Activated CD8-positive, alpha-beta T cell treated with anti-CD3 and anti-CD28 coated beads for 36 hours (primary cell): ENCODE measurements around the gene PLEKHA6. TPM values are rescaled to one million over a fixed set of nuclear protein-coding genes. Genes with fewer than 3 reads are reported as not detected.

Experiments
- ATAC-seq: fragments of 200-7000 bp; cut with Tn5 transposase; one replicate; pipeline ENCODE4 v1.10.0; 2021; ENCODE audit warnings: mild to moderate bottlenecking, moderate library complexity
- CTCF ChIA-PET: fragments of 350-600 bp; sonication (Branson Sonifier 250); formaldehyde crosslinking; loops from one replicate; lab custom pipeline; 2021; ENCODE audit warnings: antibody characterized with exemption; lab: Charles Lee
- POLR2A ChIA-PET: fragments of 350-600 bp; sonication (Branson Sonifier 250); formaldehyde crosslinking; loops from one replicate; lab custom pipeline; 2021; ENCODE audit warnings: antibody characterized with exemption; lab: Charles Lee
- DNase-seq: peaks from one replicate; pipeline ENCODE4 v3.0.0-alpha.2; 2020
- H3K27ac Mint-ChIP-seq: one replicate; pipeline ENCODE4 v1.8.0; 2021; ENCODE audit warnings: mild to moderate bottlenecking, mixed read lengths
- H3K27me3 Mint-ChIP-seq: one replicate; pipeline ENCODE4 v1.8.0; 2021; ENCODE audit warnings: mixed read lengths
- H3K36me3 Mint-ChIP-seq: one replicate; pipeline ENCODE4 v1.8.0; 2021; ENCODE audit warnings: low read depth, mixed read lengths
- H3K4me1 Mint-ChIP-seq: one replicate; pipeline ENCODE4 v1.8.0; 2021; ENCODE audit warnings: low read depth, mixed read lengths
- H3K4me3 Mint-ChIP-seq: one replicate; pipeline ENCODE4 v1.8.0; 2021; ENCODE audit warnings: mild to moderate bottlenecking, moderate library complexity, mixed read lengths
- H3K9me3 Mint-ChIP-seq: one replicate; pipeline ENCODE4 v1.8.0; 2021; ENCODE audit warnings: mixed read lengths
- intact Hi-C: fragments of 100-400 bp; cut with micrococcal nuclease; formaldehyde crosslinking; loops from one replicate; pipeline ENCODE4 v1.10.0; 2022
- total RNA-seq, 2 experiments: library from RNA; stranded (reverse); gene quantifications; one replicate each; pipeline ENCODE4 v1.2.3, GENCODE V29; 2021
- TF ChIP-seq, protein P1 (sequence below): fragments of 200-600 bp; IDR thresholded peaks from one replicate; pipeline ENCODE4 v1.8.0; 2022; ENCODE audit warnings: antibody characterized with exemption, mild to moderate bottlenecking

The PLEKHA6 gene
- total RNA-seq, 2 experiments from 2014 or later, result 3.0 to 3.7 TPM

DNA sequence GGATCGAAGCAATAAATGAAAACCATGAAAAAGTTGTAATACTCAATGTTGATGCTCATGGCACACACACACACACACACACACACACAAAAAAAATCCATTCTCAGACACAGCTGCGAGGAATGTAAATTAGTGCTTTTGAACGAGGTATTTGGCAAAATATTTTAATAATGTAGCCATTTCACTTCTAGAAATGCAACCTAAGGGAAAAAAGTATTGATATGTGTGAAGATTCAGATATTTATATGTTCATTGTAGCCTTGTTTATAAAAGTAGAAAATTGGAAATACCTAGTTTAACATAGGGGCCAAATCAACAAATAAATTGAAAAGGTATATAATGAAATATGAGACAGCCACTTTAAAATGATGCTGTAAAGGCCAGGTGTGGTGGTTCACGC lies 3.8 kb downstream of the PLEKHA6 start:
- Mint-ChIP-seq H3K27ac (no peak overlapping the region), H3K9me3 (no peaks in the 10 kb centered on the region), H3K27me3 (peaks cover 7% of the 10 kb centered on the region), H3K36me3 (no peaks in the 10 kb centered on the region), H3K4me3 (no peak overlapping the region), H3K4me1 (peaks cover 14% of the 10 kb centered on the region)
- ATAC-seq (no peak), DNase-seq (no peak)
- TF ChIP-seq, protein P1, sequence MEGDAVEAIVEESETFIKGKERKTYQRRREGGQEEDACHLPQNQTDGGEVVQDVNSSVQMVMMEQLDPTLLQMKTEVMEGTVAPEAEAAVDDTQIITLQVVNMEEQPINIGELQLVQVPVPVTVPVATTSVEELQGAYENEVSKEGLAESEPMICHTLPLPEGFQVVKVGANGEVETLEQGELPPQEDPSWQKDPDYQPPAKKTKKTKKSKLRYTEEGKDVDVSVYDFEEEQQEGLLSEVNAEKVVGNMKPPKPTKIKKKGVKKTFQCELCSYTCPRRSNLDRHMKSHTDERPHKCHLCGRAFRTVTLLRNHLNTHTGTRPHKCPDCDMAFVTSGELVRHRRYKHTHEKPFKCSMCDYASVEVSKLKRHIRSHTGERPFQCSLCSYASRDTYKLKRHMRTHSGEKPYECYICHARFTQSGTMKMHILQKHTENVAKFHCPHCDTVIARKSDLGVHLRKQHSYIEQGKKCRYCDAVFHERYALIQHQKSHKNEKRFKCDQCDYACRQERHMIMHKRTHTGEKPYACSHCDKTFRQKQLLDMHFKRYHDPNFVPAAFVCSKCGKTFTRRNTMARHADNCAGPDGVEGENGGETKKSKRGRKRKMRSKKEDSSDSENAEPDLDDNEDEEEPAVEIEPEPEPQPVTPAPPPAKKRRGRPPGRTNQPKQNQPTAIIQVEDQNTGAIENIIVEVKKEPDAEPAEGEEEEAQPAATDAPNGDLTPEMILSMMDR, result no peak
- intact Hi-C loops, result no loop called here
- ChIA-PET POLR2A (no interaction called here), CTCF (no interaction called here)

DNA sequence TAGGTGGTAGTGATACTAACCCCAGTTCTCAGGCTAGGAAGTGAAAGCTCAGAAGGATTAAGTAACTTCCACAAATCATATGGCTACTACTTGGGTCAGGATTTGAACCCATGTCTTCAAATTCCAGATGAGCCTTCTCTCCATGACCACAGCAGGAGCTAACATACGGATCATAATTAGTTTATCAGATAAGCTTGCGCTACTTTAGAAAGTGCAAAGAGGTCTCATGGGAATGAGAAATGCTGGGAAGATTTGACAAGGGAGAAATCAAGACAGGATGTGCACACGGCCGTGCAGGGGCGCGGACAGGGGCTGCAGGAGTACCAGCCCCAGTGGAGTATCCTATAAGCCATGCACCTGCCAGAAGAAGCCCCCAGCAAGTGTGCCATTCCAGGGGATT lies 5.2 kb downstream of the PLEKHA6 start:
- peaks cover 9% of the 10 kb centered on the region for H3K4me1 Mint-ChIP-seq
- H3K4me3 Mint-ChIP-seq, result no peak overlapping the region
- H3K27me3 Mint-ChIP-seq, result peaks cover 5% of the 10 kb centered on the region
- TF ChIP-seq, protein P1, result no peak
- POLR2A ChIA-PET, result no interaction called here
- CTCF ChIA-PET, result interaction anchor here (0.8 to 2.4 kb wide), 6 partner anchors 9 to 205 kb away, joined by 3 to 15 read pairs (median 3); no protein-coding TSS in a partner anchor
- H3K36me3 Mint-ChIP-seq, result no peaks in the 10 kb centered on the region
- DNase-seq (no peak), ATAC-seq (no peak)
- H3K9me3 Mint-ChIP-seq, result no peaks in the 10 kb centered on the region
- H3K27ac Mint-ChIP-seq, result no peak overlapping the region
- intact Hi-C loops, result no loop called here

DNA sequence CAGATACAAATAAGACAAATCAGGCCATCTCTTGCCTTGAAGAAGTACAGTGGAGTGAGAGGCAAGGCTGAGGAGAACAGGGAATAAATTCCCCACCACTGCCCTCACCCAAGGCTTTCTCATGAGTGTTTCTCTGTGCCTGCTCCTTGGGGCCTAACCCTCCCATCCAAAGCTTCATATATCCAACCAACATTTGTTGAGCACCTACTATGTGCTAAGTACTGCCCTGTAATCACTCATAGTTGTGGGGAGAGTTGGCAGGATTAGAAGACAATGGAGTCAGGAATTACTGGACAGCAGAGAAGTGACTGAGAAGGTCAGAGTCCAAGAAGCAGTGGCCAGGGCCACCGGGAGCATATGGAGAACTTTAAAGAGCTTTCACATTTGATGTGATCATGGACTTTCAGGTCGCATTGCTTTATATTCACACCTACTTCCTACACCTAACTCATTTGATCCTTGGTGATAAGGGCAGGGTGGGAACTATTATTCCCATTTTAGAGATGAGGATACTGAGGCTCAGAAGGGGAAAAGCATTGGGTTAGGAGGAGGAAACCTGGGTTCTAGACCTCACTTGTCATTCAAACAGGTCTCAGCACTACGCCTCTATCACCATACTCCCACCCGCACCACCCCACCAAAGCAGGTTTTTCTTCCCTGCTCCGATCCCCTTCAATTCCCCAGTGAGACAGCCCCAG lies 6.4 kb downstream of the PLEKHA6 start:
- no peaks in the 10 kb centered on the region for H3K9me3 Mint-ChIP-seq
- no peaks in the 10 kb centered on the region for H3K36me3 Mint-ChIP-seq
- no peak overlapping the region for H3K4me3 Mint-ChIP-seq
- ATAC-seq (no peak), DNase-seq (no peak)
- peaks cover 2% of the 10 kb centered on the region for H3K4me1 Mint-ChIP-seq
- POLR2A ChIA-PET, result interaction anchor here (0.8 to 0.9 kb wide), 2 partner anchors 10 to 142 kb away, joined by 3 read pairs; partner anchors contain the start of gene PIK3C2B
- TF ChIP-seq, protein P1, result no peak
- no peak overlapping the region for H3K27ac Mint-ChIP-seq
- CTCF ChIA-PET, result interaction anchor here (1.2 to 2.4 kb wide), 5 partner anchors 10 to 204 kb away, joined by 3 to 15 read pairs (median 5); no protein-coding TSS in a partner anchor
- intact Hi-C loops, result no loop called here
- H3K27me3 Mint-ChIP-seq, result peaks cover 3% of the 10 kb centered on the region

DNA sequence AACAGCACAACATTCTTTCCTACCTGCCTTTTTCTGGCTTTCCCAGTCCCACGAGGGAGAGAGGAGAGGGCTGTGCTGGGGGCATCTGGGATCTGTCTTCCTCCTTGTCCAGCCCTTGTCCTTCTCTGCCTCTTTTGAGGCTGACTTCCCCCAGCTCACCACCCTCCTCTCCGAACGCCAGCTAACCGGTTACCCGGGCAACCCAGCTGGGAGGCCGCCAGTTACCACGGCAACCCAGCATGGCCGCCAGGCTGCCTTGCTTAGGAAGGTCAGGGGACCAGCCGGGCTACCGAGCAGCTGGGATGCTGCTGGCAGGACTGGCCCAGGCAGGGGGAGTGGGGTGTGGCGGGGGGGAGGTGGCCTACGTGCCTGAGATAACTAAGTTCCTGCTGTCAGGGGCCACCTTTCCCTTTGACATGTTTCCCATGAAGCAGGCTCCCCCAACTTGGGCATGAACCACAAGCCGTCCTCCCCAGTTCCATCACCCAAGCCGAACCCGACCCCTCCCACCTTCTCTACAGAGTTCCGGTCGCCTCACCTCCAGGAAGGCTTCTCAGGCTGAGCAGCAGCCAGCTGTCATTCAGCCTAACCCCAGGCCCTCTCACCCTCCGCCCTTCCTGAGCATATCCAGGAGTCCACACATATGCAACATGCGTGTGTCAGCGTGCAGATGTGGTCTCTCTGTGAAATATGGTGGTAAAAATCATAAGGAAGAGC lies 8.7 kb downstream of the PLEKHA6 start:
- DNase-seq (peak; percentile 34), ATAC-seq (peak; percentile 52)
- intact Hi-C loops, result no loop called here
- POLR2A ChIA-PET, result interaction anchor here (1.0 kb wide), 1 partner anchor 11 kb away, joined by 3 read pairs; no protein-coding TSS in a partner anchor
- Mint-ChIP-seq H3K4me3 (no peak overlapping the region), H3K9me3 (no peaks in the 10 kb centered on the region), H3K4me1 (peaks cover 2% of the 10 kb centered on the region), H3K36me3 (no peaks in the 10 kb centered on the region), H3K27ac (no peak overlapping the region), H3K27me3 (no peaks in the 10 kb centered on the region)
- CTCF ChIA-PET, result interaction anchor here (1.1 to 4.1 kb wide), 7 partner anchors 9 to 144 kb away, joined by 3 to 21 read pairs (median 6); partner anchors contain the start of gene PLEKHA6
- TF ChIP-seq, protein P1, result no peak
